ENCODE measurements around the gene STRA6.
A peak's percentile ranks its signal among the peaks of the same experiment; 100 is the strongest.

STRA6 gene

GRCh38 chr15:74196175-74196574, 6.4 kb downstream of the STRA6 start:
- in situ Hi-C loops (cut with HindIII; ENCODE audit: low pct_unique_long_range_greater_than_20kb, low sequenced_read_pairs) = no loop called here
- DNase-seq (ENCODE audit: low read depth in 1 of 2, low spot score in 1 of 2) = no peak
- no peak for TF ChIP-seq JUND (IDR thresholded peaks at IDR 0.05; ENCODE audit: low read depth)

- in situ Hi-C loops (cut with HindIII; ENCODE audit: low pct_unique_long_range_greater_than_20kb, low sequenced_read_pairs) = no loop called here
- TF ChIP-seq JUND (IDR thresholded peaks at IDR 0.05; ENCODE audit: low read depth) = no peak
- no peak for DNase-seq (ENCODE audit: low read depth in 1 of 2, low spot score in 1 of 2)
Observed at GRCh38 chr15:74194572-74195559, 7.7 kb downstream of the STRA6 start.

- no peak for TF ChIP-seq JUND (IDR thresholded peaks at IDR 0.05; ENCODE audit: low read depth)
- in situ Hi-C loops (cut with HindIII; ENCODE audit: low pct_unique_long_range_greater_than_20kb, low sequenced_read_pairs) = no loop called here
- DNase-seq (ENCODE audit: low read depth in 1 of 2, low spot score in 1 of 2) = no peak
Observed at GRCh38 chr15:74193905-74194304, 8.7 kb downstream of the STRA6 start.

GRCh38 chr15:74193299-74193718, 9.3 kb downstream of the STRA6 start:
- no peak for DNase-seq (ENCODE audit: low read depth in 1 of 2, low spot score in 1 of 2)
- TF ChIP-seq JUND (IDR thresholded peaks at IDR 0.05; ENCODE audit: low read depth) = no peak
- in situ Hi-C loops (cut with HindIII; ENCODE audit: low pct_unique_long_range_greater_than_20kb, low sequenced_read_pairs) = no loop called here

DNA sequence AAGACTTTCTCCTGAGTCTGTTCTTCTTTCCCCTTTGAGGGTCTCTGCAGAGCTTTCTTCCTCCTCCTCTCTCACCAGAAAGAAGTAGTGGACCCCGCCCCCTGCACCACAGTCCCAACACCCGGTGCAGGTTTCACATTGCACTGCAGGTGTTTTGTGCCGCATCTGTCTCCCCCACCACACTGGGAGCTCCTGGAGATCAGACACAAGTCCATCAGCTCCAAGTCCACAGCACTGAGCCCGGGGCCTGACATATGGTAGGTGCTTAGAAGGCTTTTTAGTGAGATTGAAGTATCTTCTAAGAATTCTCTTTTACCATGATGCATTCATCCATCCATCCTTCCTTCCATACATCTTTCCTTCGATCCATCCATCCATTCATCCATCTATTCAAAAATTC, 9.8 kb downstream of the STRA6 start:
- DNase-seq (ENCODE audit: low read depth in 1 of 2, low spot score in 1 of 2) = no peak
- in situ Hi-C loops (cut with HindIII; ENCODE audit: low pct_unique_long_range_greater_than_20kb, low sequenced_read_pairs) = no loop called here
- TF ChIP-seq JUND (IDR thresholded peaks at IDR 0.05; ENCODE audit: low read depth) = no peak

DNA sequence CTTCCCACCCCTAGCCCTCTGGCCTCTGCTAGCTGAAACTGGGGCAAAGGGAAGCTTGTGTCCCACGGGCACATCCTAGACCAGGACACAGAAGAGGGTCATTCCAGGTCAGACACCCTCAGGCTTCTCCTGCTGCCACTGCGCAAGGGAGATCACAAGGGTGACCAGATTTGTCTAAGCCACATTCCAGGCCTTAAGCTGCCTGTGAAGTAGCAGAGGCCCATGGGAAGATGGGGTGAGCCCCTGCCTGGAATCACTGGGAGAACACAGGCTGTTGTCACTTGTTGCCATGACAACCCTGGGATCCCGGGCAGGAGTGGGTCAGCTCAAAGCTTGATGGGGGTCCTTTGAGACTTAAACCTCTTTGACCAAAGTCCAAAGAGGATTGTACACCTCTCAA, 10.8 kb downstream of the STRA6 start:
- in situ Hi-C loops (cut with HindIII; ENCODE audit: low pct_unique_long_range_greater_than_20kb, low sequenced_read_pairs) = no loop called here
- TF ChIP-seq JUND (IDR thresholded peaks at IDR 0.05; ENCODE audit: low read depth) = no peak
- no peak for DNase-seq (ENCODE audit: low read depth in 1 of 2, low spot score in 1 of 2)

DNA sequence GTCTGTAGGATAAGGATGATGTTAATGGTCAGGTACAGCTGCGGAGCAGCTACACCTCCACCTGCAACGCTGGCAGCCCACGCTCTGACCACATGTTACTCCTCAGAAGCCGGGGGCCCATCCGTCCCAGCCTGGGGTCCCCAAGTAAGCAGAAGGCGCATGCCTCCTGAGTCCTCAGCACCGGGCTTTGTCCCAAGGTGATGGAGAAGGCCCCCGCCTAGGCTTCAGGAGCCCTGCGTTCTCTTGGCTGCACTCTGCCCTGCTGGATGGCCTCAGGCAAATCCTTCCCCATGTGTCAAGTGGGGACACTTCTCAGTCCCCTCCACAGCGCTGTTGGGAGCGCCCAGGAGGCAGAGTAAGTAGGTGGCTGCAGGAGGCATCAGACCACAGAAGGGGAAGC, 14.4 kb downstream of the STRA6 start:
- in situ Hi-C loops (cut with HindIII; ENCODE audit: low pct_unique_long_range_greater_than_20kb, low sequenced_read_pairs) = no loop called here
- no peak for DNase-seq (ENCODE audit: low read depth in 1 of 2, low spot score in 1 of 2)
- no peak for TF ChIP-seq JUND (IDR thresholded peaks at IDR 0.05; ENCODE audit: low read depth)

GRCh38 chr15:74185710-74186348, 16.8 kb downstream of the STRA6 start:
- in situ Hi-C loops (cut with HindIII; ENCODE audit: low pct_unique_long_range_greater_than_20kb, low sequenced_read_pairs) = no loop called here
- no peak for TF ChIP-seq JUND (IDR thresholded peaks at IDR 0.05; ENCODE audit: low read depth)
- DNase-seq (ENCODE audit: low read depth in 1 of 2, low spot score in 1 of 2) = peak; percentile 31 to 56

DNA sequence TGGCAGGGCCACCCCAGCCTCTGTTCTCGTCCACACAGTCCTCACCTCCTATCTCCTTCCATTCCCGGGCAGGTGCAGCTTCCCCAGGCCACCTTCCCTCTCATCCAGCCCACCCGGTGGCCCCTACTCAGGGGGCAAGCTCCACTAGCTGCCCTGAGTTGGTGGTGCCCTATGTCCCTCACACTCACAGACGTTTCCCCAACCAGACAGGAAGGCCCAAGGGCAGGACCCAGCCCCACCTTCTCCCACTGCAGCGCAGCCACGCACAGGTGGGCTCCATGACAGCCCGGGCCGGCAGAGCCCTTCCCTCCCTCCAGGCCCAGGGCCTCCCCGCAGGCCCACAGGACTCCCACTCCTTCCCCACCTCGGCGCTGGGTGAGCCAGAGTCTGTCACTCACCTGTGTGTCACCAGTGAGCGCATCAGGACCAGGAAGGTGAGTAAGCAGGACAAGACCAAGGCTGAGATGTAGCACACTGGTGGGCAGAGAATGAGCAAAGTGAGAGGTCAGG, 17.9 kb downstream of the STRA6 start:
- no peak for TF ChIP-seq JUND (IDR thresholded peaks at IDR 0.05; ENCODE audit: low read depth)
- no peak for DNase-seq (ENCODE audit: low read depth in 1 of 2, low spot score in 1 of 2)
- in situ Hi-C loops (cut with HindIII; ENCODE audit: low pct_unique_long_range_greater_than_20kb, low sequenced_read_pairs) = no loop called here

- in situ Hi-C loops (cut with HindIII; ENCODE audit: low pct_unique_long_range_greater_than_20kb, low sequenced_read_pairs) = no loop called here
- no peak for DNase-seq (ENCODE audit: low read depth in 1 of 2, low spot score in 1 of 2)
- no peak for TF ChIP-seq JUND (IDR thresholded peaks at IDR 0.05; ENCODE audit: low read depth)
Observed at GRCh38 chr15:74182131-74182530, 20.5 kb downstream of the STRA6 start.

GRCh38 chr15:74180881-74181602, 21.5 kb downstream of the STRA6 start:
- in situ Hi-C loops (cut with HindIII; ENCODE audit: low pct_unique_long_range_greater_than_20kb, low sequenced_read_pairs) = no loop called here
- no peak for TF ChIP-seq JUND (IDR thresholded peaks at IDR 0.05; ENCODE audit: low read depth)
- no peak for DNase-seq (ENCODE audit: low read depth in 1 of 2, low spot score in 1 of 2)

GRCh38 chr15:74179983-74180880, 22.4 kb downstream of the STRA6 start:
- TF ChIP-seq JUND (IDR thresholded peaks at IDR 0.05; ENCODE audit: low read depth) = no peak
- in situ Hi-C loops (cut with HindIII; ENCODE audit: low pct_unique_long_range_greater_than_20kb, low sequenced_read_pairs) = no loop called here
- no peak for DNase-seq (ENCODE audit: low read depth in 1 of 2, low spot score in 1 of 2)

Measured in T47D (cell line).